ENCODE data around the gene CFAP119. TPM values are rescaled to one million over a fixed set of nuclear protein-coding genes. Genes with fewer than 3 reads are reported as not detected.

Gene CFAP119
- polyA plus RNA-seq, 1 donor (not counting 4 experiments of a cell fraction or from before 2014, with no cell fraction given): 3.0 TPM

GRCh38 chr16:30721606-30722005 is 40.3 kb downstream of the CFAP119 start:
- no peaks in the 10 kb centered on the region for H3K4me1 ChIP-seq (ENCODE audit: control insufficient read depth, extremely low read depth, insufficient read depth, low read length)
- no peaks in the 10 kb centered on the region for H3K9me1 ChIP-seq (ENCODE audit: control insufficient read depth, extremely low read depth, insufficient read depth, low read length)
- FAIRE-seq: no peak
- H3K9me3 ChIP-seq (ENCODE audit: control insufficient read depth, low read depth, low read length): no peaks in the 10 kb centered on the region
- H4K20me1 ChIP-seq (ENCODE audit: control insufficient read depth, extremely low read depth, insufficient read depth, low read length): no peaks in the 10 kb centered on the region
- peaks cover 55 to 56% of the 10 kb centered on the region in 2 experiments for H3K36me3 ChIP-seq (ENCODE audit: control insufficient read depth in 2 of 2, extremely low read depth in 1 of 2, insufficient read depth in 2 of 2, low read length in 2 of 2)
- no peak overlapping the region for H3K4me3 ChIP-seq (ENCODE audit: control insufficient read depth in 2 of 3, extremely low read depth in 1 of 3, insufficient read depth in 2 of 3, low read depth in 1 of 3, low read length in 3 of 3)
- peaks cover 51% of the 10 kb centered on the region for H3K79me2 ChIP-seq (ENCODE audit: control insufficient read depth, insufficient read depth, low read length)
- no peaks in the 10 kb centered on the region for H3K27me3 ChIP-seq (ENCODE audit: control insufficient read depth, extremely low read depth, insufficient read depth, low read length)
- DNase-seq (ENCODE audit: low read depth, low spot score): no peak
- no peak overlapping the region for H2AFZ ChIP-seq (ENCODE audit: control insufficient read depth, low read length)
- H3K9ac ChIP-seq (ENCODE audit: control insufficient read depth, extremely low read depth, insufficient read depth, low read length): no peak overlapping the region
- H3K4me2 ChIP-seq (ENCODE audit: control insufficient read depth, extremely low read depth, insufficient read depth, low read depth, low read length): no peak overlapping the region
- H3K27ac ChIP-seq (ENCODE audit: control insufficient read depth, insufficient read depth, low read length): no peak overlapping the region
- dilution Hi-C loops (cut with MboI; ENCODE audit: extremely low pct_ligation_motif_present, low sequenced_read_pairs): no loop called here
- TF ChIP-seq EZH2 (IDR thresholded peaks at IDR 0.05; ENCODE audit: low read length) (no peak), CTCF (optimal IDR thresholded peaks at IDR 0.05 in 1 of 3, IDR thresholded peaks at IDR 0.05 in 1 of 3, conservative IDR thresholded peaks at IDR 0.05 in 1 of 3; ENCODE audit: extremely low read depth in 1 of 3, insufficient read depth in 2 of 3, low read length in 3 of 3) (no peak)

GRCh38 chr16:30721167-30721566 is 40.7 kb downstream of the CFAP119 start:
- dilution Hi-C loops (cut with MboI; ENCODE audit: extremely low pct_ligation_motif_present, low sequenced_read_pairs): no loop called here
- FAIRE-seq (no peak), DNase-seq (ENCODE audit: low read depth, low spot score) (no peak)
- Histone ChIP-seq H3K4me2 (ENCODE audit: control insufficient read depth, extremely low read depth, insufficient read depth, low read depth, low read length) (no peak overlapping the region), H3K36me3 (ENCODE audit: control insufficient read depth in 2 of 2, extremely low read depth in 1 of 2, insufficient read depth in 2 of 2, low read length in 2 of 2) (peaks cover 58 to 60% of the 10 kb centered on the region in 2 experiments), H3K27ac (ENCODE audit: control insufficient read depth, insufficient read depth, low read length) (no peak overlapping the region), H3K4me1 (ENCODE audit: control insufficient read depth, extremely low read depth, insufficient read depth, low read length) (no peaks in the 10 kb centered on the region), H4K20me1 (ENCODE audit: control insufficient read depth, extremely low read depth, insufficient read depth, low read length) (no peaks in the 10 kb centered on the region), H3K9ac (ENCODE audit: control insufficient read depth, extremely low read depth, insufficient read depth, low read length) (no peak overlapping the region), H3K9me3 (ENCODE audit: control insufficient read depth, low read depth, low read length) (no peaks in the 10 kb centered on the region), H3K9me1 (ENCODE audit: control insufficient read depth, extremely low read depth, insufficient read depth, low read length) (no peaks in the 10 kb centered on the region), H3K27me3 (ENCODE audit: control insufficient read depth, extremely low read depth, insufficient read depth, low read length) (no peaks in the 10 kb centered on the region), H2AFZ (ENCODE audit: control insufficient read depth, low read length) (no peak overlapping the region), H3K4me3 (ENCODE audit: control insufficient read depth in 2 of 3, extremely low read depth in 1 of 3, insufficient read depth in 2 of 3, low read depth in 1 of 3, low read length in 3 of 3) (no peak overlapping the region), H3K79me2 (ENCODE audit: control insufficient read depth, insufficient read depth, low read length) (peaks cover 55% of the 10 kb centered on the region)
- no peak for TF ChIP-seq CTCF (optimal IDR thresholded peaks at IDR 0.05 in 1 of 3, IDR thresholded peaks at IDR 0.05 in 1 of 3, conservative IDR thresholded peaks at IDR 0.05 in 1 of 3; ENCODE audit: extremely low read depth in 1 of 3, insufficient read depth in 2 of 3, low read length in 3 of 3)
- no peak for TF ChIP-seq EZH2 (IDR thresholded peaks at IDR 0.05; ENCODE audit: low read length)
